HG03432 (cell line): ENCODE results near the gene BMP8A.
"Not testable (repeated sequence)": the region's sequence is repeated elsewhere in the genome, so short reads cannot be mapped to it uniquely, and the experiment has no call there.

Source experiments
- ATAC-seq: cut with Tn5 transposase; IDR thresholded peaks from one replicate; pipeline ENCODE4 v1.9.1; 2021; ENCODE audit warnings: mild to moderate bottlenecking, moderate library complexity; ENCODE audit not compliant: unreplicated experiment

The BMP8A gene

DNA sequence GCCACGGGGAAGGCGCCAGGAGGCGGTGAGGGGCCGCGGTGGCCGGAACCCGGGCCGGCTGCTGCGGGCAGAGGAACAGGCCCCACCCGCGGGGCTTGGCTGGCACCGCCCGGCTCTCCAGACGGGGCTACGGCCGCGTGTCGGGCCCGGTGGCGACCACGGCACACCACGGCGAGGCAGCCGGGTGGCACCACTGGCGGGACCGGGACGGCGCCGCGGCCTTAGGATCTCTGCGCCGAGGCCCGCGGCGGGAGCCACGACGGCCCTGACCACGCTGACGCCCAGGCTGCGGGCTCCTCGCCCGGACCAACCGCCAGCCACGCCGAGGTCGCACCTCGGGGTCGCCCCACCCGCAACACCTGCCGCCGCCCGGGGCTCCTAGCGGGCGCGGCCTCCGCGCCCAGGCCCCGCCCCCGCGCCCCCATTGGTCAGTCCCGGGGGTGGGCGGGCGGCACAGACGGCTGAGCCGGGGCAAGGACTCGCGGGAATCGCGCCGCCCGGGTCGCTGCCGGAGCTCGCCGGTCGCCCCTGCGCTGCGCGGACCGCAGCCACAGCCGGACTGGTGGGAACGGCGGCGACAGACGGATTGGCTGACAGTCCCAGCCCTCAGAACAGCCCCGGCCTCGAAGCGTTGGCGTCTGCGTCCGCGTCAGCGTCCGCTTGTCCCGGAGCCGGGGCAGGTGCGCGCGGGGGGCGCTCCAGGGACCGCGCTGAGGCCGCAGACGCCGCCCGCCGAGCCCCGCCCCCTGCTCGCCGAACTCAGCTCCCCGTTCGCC, at the start of gene BMP8A:
Gene BMP8A, plus strand, starts transcription at position 491 of the 776 bp plus-strand sequence. CDS start 356 bp downstream, outside the sequence.
- ATAC-seq = peak; percentile 76

DNA sequence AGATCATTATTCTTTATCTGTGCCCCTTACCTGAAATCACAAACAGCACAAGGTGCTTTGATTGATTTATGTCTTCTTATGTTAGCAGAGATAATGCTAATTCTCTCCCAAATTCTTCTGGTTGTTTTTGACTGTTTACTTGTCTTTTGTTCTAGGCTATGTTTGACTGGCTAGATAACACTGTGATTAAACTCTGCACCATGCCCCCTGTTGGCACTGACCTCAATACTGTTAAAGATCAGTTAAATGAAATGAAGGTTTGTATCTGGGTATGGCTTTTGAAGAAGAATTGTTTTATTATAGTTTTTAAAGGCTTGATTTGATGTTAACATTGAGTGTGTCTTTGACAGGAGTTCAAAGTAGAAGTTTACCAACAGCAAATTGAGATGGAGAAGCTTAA, 49.6 kb upstream of the BMP8A start:
- no peak for ATAC-seq

DNA sequence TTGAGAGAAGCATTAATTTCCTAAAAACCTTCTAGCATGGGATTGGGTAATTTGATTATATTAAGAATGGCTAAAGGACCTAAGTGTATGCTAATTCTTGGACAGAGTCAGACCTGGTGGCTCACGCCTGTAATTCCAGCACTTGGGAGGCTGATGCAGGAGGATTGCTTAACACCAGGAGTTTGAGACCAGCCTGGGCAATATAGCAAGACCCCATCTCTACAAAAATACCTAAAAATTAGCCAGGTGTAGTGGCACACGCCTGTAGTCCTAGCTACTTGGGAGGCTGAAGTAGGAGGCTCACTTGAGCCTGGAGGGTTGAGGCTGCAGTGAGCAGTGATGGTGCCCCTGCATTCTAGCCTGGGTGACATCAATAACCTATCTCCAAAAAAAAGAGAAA, 45.9 kb upstream of the BMP8A start:
- no peak for ATAC-seq

GRCh38 chr1:39446986-39447567, 44.4 kb upstream of the BMP8A start:
- ATAC-seq = no peak

- not testable (repeated sequence) for ATAC-seq
Measured at GRCh38 chr1:39450041-39450440, 41.4 kb upstream of the BMP8A start.

GRCh38 chr1:39450956-39451606, 40.4 kb upstream of the BMP8A start:
- ATAC-seq = no peak

GRCh38 chr1:39452081-39452480, 39.4 kb upstream of the BMP8A start:
- ATAC-seq = no peak

- ATAC-seq = no peak
Measured at GRCh38 chr1:39452540-39452939, 38.9 kb upstream of the BMP8A start.

- no peak for ATAC-seq
Measured at GRCh38 chr1:39453603-39454002, 37.8 kb upstream of the BMP8A start.

- ATAC-seq = no peak
Measured at GRCh38 chr1:39458991-39459390, 32.4 kb upstream of the BMP8A start.

DNA sequence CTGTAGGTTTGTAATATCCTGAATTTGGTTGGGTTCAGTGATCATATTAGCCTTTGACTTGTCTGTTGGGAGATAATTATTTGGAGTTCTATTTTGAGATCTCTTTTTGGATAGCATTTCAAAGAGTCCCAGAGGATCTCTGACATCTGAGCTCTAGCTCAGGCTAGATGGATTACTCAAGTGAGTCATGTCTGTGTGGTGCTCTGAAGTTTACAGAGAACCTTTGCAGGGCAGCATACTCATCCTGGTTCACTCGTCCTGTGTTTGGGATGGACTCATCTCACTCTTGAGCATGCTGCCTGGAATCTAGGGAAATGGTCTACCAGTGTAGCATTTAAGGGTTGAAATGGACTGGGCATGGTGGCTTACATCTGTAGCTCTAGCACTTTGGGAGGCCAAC, 29.4 kb upstream of the BMP8A start:
- ATAC-seq = no peak

DNA sequence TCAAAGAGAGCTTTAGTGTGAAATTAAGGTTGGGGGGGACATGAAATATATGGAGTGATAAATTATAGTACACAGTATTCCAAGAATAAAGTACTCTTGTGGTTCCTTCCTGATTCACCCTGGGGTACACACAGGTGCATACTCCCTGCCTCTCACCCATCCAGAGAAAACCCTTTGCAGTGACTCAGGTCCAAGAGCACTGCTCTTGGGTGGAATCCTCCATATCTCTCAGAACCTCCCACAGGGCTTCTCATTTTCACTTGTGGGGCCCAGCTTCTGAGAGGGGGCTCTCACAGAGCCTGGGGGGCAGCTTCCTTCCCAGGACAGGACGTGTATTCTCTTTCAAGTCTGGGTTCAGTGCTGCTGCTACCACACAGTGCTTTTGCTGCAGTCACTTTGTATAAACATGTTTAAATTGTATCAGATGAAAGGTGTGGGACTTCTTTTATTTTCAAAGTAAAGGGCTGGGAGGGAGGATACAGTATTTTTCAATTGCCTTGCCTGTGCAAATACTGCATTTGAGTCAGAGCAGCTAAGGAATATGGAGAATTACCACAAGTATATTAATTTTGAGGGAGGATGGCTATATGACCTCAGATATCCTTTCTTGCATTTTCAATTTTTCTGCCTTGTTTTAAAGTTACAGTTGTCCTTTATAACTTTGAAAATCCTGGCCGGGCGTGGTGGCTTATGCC, 24.9 kb upstream of the BMP8A start:
- ATAC-seq = no peak

GRCh38 chr1:39467108-39467720, 24.2 kb upstream of the BMP8A start:
- not testable (repeated sequence) for ATAC-seq

- ATAC-seq = no peak
Measured at GRCh38 chr1:39469150-39469549, 22.3 kb upstream of the BMP8A start.

DNA sequence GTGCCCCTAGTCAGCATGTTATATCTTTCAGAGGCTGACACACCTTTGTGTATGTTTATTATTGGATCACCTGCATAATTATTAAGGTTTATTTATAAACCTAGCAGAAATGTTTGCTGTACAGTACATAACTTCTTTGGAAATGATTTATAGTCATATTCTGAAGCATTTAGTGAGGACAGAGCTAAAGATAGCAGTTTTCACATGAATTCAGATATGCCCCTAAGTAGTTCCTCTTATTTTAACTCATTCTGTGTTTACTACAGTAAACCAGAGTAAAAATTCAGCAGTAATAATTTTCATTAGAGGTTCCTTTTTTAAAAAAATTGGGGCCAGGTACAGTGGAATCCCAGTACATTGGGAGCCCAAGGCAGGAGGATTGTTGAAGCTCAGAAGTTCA, 21.4 kb upstream of the BMP8A start:
- no peak for ATAC-seq

- ATAC-seq = no peak
Measured at GRCh38 chr1:39472826-39473225, 18.6 kb upstream of the BMP8A start.

DNA sequence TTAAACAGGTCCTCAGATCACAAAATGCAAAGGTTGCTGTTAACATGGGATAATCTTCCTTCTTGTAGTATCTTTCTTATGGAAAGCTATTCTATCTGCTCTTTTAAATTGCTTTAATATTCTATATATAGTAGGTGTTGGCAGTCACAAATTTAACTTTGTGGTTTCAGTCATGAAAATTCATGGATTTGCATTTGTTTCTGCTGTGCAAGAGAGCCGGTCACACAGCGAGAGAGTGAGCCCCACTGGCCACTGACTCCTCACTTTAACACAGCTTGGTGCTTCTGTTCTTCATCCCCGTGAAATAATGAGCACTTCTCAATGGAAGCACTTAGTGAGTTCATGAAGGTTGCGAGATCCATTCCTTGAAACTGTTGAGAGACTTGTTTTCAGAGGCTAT, 18.1 kb upstream of the BMP8A start:
- ATAC-seq = no peak

DNA sequence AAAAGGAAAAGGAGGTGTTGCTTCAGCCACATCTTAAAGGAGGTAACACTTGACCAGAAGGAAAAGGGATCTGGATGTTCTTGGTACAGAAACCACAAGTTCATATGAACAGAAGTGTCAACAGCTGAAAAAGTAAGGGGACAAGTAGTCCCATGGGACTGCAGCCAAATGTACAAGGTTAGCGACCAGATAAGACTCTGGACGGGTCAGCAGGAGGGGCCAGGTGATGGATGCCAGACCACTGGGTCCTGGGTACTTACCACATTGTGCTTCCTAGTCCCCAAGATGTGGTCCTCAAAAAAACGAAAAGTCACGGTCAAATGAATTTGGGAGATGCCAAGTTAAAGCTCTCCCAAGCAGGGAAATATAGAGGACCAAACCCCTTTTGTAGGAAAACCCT, 16.6 kb upstream of the BMP8A start:
- ATAC-seq = no peak

- ATAC-seq = not testable (repeated sequence)
Measured at GRCh38 chr1:39475551-39475950, 15.9 kb upstream of the BMP8A start.

DNA sequence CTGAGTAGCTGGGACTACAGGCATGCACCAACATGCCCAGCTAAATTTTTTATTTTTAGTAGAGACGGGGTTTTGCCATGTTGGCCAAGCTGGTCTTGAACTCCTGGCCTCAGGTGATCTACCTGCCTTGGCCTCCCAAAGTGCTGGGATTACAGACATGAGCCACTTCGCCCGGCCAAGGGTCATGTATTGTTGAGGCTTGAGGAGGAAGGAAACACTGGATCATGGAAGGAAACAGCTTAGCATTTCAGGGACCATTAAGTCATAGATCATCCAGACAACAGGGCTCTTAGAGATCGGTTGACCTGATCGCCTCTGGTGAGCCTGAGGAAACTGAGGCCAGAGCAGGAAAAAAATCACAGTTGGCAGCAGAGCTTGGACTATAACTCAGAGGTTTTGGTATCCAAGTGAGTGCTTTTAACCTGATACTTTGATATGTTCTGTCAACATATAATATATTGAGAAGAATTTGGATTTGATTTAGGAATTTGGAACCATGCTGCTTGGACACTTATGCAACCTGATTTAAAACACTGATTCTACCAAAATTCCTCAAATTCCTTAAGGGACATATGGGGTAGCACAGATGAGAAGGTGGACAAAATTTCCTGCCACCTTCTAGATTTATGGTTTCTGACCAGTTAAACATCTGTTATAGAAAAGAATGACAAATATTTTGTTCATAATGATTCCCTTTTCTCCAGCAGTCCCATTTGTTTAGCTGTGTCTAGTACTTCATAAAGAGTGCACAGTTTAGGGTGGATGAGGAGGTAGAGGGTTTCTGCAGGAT, 13.1 kb upstream of the BMP8A start:
- ATAC-seq = no peak
